K562 (cell line): Measurements from ENCODE around the gene TMEM132C.

Experiments
- CCAR2 ChIP-seq: fragments of 200-400 bp; formaldehyde crosslinking; IDR thresholded peaks from 2 replicates; pipeline ENCODE4 v1.6.1; 2017; ENCODE audit warnings: mild to moderate bottlenecking, low read depth, low read length
- FOXK2 ChIP-seq, 2 experiments: fragments of 450-650 bp; IDR thresholded peaks in 1 of 2; conservative IDR thresholded peaks in 1 of 2; 2 replicates each; pipeline ENCODE4 v1.6.1; 2016; ENCODE audit warnings: low read depth in 2 of 2, mild to moderate bottlenecking in 1 of 2
- IRF2 ChIP-seq: sonication (generic); formaldehyde crosslinking; IDR thresholded peaks from 2 replicates; pipeline ENCODE4 v1.8.1; 2022; ENCODE audit warnings: mild to moderate bottlenecking, missing genetic modification reagents
- JUND ChIP-seq, 2 experiments: IDR thresholded peaks; 2 replicates in 1 of 2; 3 replicates in 1 of 2; pipeline ENCODE4 v1.6.1; 2011; ENCODE audit warnings: borderline replicate concordance in 2 of 2, low read depth in 2 of 2, low read length in 2 of 2, improper control_type of control experiment in 1 of 2, missing biosample characterization in 1 of 2, missing genetic modification characterization in 1 of 2, missing genetic modification reagents in 1 of 2
- MTA2 ChIP-seq: fragments of 450-650 bp; IDR thresholded peaks from 2 replicates; pipeline ENCODE4 v1.6.1; 2016; ENCODE audit warnings: low read depth
- MTF1 ChIP-seq: fragments of 250-450 bp; sonication (Bioruptor Pico); IDR thresholded peaks from 2 replicates; pipeline ENCODE4 v1.9.0; 2021; ENCODE audit warnings: moderate library complexity, mild to moderate bottlenecking, inconsistent platforms, borderline replicate concordance
- NFE2 ChIP-seq: IDR thresholded peaks from 2 replicates; pipeline ENCODE4 v1.6.1; 2014; ENCODE audit warnings: antibody characterized with exemption, low read depth
- NR2F6 ChIP-seq: fragments of 450-650 bp; formaldehyde crosslinking; IDR thresholded peaks from 2 replicates; pipeline ENCODE4 v1.4.0; 2020; ENCODE audit warnings: mild to moderate bottlenecking
- POLR2A ChIP-seq: fragments of 450-650 bp; conservative IDR thresholded peaks from 2 replicates; pipeline ENCODE4 v1.6.1; 2016
- RAD21 ChIP-seq, 2 experiments: fragments of 250-450 bp in 1 of 2; fragments of 450-650 bp in 1 of 2; sonication (Bioruptor Pico) in 1 of 2; formaldehyde crosslinking in 1 of 2; IDR thresholded peaks in 1 of 2; conservative IDR thresholded peaks in 1 of 2; 2 replicates each; pipeline versions ENCODE4 v1.4.0 to v1.8.0; 2020 to 2022; ENCODE audit warnings: mild to moderate bottlenecking in 2 of 2, moderate library complexity in 1 of 2
- WHSC1 ChIP-seq: IDR thresholded peaks from one replicate; pipeline ENCODE4 v1.6.1; 2012; ENCODE audit warnings: low read length, control low read depth, inconsistent platforms
- ZNF24 ChIP-seq: fragments of 450-650 bp; IDR thresholded peaks from 2 replicates; pipeline ENCODE4 v1.6.1; 2016
- ZNF436 ChIP-seq: fragments of 250-450, 450-650 bp; sonication (Bioruptor Pico); formaldehyde crosslinking; IDR thresholded peaks from 2 replicates; pipeline ENCODE4 v1.7.0; 2020; ENCODE audit warnings: mild to moderate bottlenecking
- TF ChIP-seq, protein P1 (sequence below): fragments of 450-650 bp; IDR thresholded peaks from 2 replicates; pipeline ENCODE4 v1.6.1; 2017; ENCODE audit warnings: antibody characterized with exemption, mild to moderate bottlenecking

DNA sequence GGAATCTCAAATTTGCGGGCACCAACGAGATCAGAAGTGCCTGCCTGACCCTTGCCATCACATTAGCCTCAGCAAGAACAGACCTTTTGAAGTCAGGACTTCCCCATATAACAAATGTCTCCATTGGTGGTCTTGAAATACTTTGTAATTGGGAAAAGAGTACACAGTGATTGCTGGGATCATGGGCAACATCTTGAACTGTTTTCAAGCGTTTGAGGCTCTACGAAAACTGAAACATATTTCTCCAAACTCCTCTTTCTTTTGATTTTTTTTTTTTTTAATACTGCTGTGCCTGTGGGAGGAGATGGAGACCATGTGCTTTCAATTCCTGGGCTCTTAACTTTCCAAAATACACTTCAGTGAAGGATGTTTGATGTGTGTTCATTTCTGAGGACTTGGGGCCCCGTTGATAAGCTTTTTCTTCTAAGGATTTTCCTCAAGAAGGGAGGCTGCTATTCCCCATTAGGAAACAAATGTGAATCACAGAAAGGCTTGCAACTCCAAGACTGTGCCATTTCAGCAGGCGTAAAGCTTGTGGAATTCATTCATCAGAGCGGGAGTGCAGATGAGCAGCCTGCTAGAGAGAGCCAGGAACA lies 94.5 kb downstream of the TMEM132C start:
- no peak for TF ChIP-seq POLR2A
- no peak for TF ChIP-seq MTF1 (CRISPR knock-in tag)
- no peak for TF ChIP-seq ZNF24
- TF ChIP-seq JUND (IDR thresholded peaks at IDR 0.05; ENCODE audit: borderline replicate concordance, low read depth, low read length): no peak
- TF ChIP-seq JUND (tag; IDR thresholded peaks at IDR 0.05; ENCODE audit: borderline replicate concordance, low read depth, low read length): no peak
- TF ChIP-seq MTA2: no peak
- TF ChIP-seq NFE2: no peak
- TF ChIP-seq, protein P1, sequence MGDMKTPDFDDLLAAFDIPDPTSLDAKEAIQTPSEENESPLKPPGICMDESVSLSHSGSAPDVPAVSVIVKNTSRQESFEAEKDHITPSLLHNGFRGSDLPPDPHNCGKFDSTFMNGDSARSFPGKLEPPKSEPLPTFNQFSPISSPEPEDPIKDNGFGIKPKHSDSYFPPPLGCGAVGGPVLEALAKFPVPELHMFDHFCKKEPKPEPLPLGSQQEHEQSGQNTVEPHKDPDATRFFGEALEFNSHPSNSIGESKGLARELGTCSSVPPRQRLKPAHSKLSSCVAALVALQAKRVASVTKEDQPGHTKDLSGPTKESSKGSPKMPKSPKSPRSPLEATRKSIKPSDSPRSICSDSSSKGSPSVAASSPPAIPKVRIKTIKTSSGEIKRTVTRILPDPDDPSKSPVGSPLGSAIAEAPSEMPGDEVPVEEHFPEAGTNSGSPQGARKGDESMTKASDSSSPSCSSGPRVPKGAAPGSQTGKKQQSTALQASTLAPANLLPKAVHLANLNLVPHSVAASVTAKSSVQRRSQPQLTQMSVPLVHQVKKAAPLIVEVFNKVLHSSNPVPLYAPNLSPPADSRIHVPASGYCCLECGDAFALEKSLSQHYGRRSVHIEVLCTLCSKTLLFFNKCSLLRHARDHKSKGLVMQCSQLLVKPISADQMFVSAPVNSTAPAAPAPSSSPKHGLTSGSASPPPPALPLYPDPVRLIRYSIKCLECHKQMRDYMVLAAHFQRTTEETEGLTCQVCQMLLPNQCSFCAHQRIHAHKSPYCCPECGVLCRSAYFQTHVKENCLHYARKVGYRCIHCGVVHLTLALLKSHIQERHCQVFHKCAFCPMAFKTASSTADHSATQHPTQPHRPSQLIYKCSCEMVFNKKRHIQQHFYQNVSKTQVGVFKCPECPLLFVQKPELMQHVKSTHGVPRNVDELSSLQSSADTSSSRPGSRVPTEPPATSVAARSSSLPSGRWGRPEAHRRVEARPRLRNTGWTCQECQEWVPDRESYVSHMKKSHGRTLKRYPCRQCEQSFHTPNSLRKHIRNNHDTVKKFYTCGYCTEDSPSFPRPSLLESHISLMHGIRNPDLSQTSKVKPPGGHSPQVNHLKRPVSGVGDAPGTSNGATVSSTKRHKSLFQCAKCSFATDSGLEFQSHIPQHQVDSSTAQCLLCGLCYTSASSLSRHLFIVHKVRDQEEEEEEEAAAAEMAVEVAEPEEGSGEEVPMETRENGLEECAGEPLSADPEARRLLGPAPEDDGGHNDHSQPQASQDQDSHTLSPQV: no peak
- TF ChIP-seq IRF2 (CRISPR knock-in tag): no peak
- no peak for TF ChIP-seq WHSC1
- no peak for TF ChIP-seq CCAR2
- TF ChIP-seq NR2F6 (CRISPR knock-in tag): no peak
- TF ChIP-seq ZNF436 (CRISPR knock-in tag): no peak
- no peak for TF ChIP-seq FOXK2 (conservative IDR thresholded peaks at IDR 0.05 in 1 of 2, IDR thresholded peaks at IDR 0.05 in 1 of 2; ENCODE audit: low read depth in 2 of 2)
- no peak for TF ChIP-seq RAD21 (CRISPR knock-in tag; conservative IDR thresholded peaks at IDR 0.05 in 1 of 2, IDR thresholded peaks at IDR 0.05 in 1 of 2)
